Measurements from ENCODE around the gene NR5A1. TPM values are rescaled to one million over a fixed set of nuclear protein-coding genes. Genes with fewer than 3 reads are reported as not detected.

The NR5A1 gene
- total RNA-seq, 2 experiments from 2014 or later: not detected

DNA sequence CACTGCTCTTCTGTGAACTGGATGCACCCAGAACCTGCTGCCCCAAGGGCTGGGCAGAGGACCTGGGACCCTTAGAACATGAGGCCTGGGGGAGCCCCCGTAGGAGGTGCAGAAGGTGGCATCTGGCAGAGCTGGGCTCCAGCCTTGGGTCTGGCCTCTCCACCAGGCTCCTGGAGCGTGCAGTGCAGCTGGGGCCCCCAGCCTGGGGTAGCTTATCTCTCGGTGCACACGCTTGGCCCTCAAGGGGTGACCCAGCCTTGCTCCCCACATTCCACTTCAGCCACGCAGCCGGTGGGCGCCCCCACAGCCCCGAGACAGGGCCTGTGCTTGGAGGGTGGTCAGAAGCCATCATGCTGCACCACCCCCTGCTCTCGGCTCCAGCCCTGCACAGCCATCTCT is 5.6 kb upstream of the NR5A1 start:
- H3K4me3 Mint-ChIP-seq: no peak overlapping the region
- H3K27ac Mint-ChIP-seq: no peak overlapping the region
- ChIA-PET POLR2A (interaction anchor here (0.6 kb wide), 1 partner anchor 22 kb away, joined by 3 read pairs; no protein-coding TSS in a partner anchor), CTCF (no interaction called here)
- intact Hi-C loops (cut with micrococcal nuclease): no loop called here
- no peaks in the 10 kb centered on the region for H3K27me3 Mint-ChIP-seq
- TF ChIP-seq, protein P1, sequence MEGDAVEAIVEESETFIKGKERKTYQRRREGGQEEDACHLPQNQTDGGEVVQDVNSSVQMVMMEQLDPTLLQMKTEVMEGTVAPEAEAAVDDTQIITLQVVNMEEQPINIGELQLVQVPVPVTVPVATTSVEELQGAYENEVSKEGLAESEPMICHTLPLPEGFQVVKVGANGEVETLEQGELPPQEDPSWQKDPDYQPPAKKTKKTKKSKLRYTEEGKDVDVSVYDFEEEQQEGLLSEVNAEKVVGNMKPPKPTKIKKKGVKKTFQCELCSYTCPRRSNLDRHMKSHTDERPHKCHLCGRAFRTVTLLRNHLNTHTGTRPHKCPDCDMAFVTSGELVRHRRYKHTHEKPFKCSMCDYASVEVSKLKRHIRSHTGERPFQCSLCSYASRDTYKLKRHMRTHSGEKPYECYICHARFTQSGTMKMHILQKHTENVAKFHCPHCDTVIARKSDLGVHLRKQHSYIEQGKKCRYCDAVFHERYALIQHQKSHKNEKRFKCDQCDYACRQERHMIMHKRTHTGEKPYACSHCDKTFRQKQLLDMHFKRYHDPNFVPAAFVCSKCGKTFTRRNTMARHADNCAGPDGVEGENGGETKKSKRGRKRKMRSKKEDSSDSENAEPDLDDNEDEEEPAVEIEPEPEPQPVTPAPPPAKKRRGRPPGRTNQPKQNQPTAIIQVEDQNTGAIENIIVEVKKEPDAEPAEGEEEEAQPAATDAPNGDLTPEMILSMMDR (IDR thresholded peaks at IDR 0.05): no peak
- no peaks in the 10 kb centered on the region for H3K9me3 Mint-ChIP-seq
- no peaks in the 10 kb centered on the region for H3K4me1 Mint-ChIP-seq (ENCODE audit: low read depth)
- ATAC-seq (no peak), DNase-seq (no peak)
- H3K36me3 Mint-ChIP-seq (ENCODE audit: low read depth): no peaks in the 10 kb centered on the region

DNA sequence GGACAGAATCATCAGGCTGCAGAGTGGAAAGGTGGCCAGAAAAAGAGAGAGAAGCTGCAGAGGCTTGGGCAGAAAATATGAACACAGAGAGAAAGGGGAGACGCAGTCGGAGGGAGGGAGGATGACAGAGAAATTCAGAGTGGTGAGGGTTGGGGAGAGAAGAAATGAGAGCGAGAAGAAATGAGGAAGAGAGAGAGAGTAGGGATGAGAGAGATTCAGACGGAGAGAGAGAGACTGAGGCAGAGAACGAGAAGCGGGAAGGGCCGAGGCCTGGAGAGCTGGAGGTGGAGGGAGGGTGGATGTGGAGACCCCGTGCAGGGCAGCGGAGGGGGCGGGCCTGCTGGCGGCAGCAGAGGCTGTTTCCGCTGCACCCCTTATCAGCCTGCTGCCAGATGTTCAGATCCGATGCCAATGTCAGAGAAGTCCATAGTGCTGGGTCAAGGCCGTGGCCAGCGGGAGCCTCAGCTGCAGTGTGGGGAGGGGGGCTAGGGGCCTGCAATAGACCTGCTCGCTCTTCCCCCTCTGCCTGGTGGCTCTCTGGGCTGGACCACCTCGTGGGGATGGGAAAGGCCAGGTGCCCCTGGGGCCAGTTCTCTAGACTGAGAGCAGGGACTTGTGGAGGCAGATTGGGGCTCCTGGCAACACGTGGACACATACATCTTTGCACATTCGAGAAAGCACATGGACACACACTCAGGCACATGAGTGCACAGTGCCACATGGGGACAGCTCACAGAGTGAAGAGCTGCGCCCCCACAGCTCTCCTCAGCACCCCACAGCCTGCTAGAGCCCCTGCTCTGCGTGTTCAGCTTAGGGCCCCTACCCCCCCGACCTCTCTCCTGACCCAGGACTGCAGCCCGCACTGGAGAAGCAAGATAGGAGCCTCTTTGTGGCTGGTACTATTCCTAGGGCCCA is 4.9 kb upstream of the NR5A1 start:
- ChIA-PET CTCF (no interaction called here), POLR2A (interaction anchor here (0.6 kb wide), 1 partner anchor 22 kb away, joined by 3 read pairs; no protein-coding TSS in a partner anchor)
- no peaks in the 10 kb centered on the region for H3K9me3 Mint-ChIP-seq
- no peak overlapping the region for H3K27ac Mint-ChIP-seq
- intact Hi-C loops (cut with micrococcal nuclease): no loop called here
- H3K36me3 Mint-ChIP-seq (ENCODE audit: low read depth): no peaks in the 10 kb centered on the region
- TF ChIP-seq, protein P1 (IDR thresholded peaks at IDR 0.05): no peak
- H3K27me3 Mint-ChIP-seq: no peaks in the 10 kb centered on the region
- no peaks in the 10 kb centered on the region for H3K4me1 Mint-ChIP-seq (ENCODE audit: low read depth)
- DNase-seq (no peak), ATAC-seq (no peak)
- H3K4me3 Mint-ChIP-seq: no peak overlapping the region

DNA sequence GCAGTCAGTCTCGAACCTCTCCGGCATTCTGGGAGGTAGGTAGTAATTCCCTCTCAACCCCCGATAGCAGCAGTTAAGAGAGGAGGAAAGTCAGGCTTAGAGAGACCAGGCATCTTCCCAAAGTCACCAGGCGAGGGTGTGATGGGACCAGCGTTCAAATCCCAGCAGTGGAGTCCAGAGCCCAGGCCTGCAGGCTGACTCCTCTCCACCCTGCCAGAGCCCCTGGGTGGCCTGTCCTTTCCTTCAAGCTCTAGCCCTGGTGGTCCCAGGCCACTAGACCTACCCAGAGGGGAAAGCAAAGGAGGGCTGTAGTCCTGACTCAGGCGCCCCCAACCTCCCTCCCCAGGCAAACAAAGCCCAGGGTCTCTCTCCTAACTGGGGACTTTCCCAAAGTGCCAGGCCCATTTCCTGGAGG is 4.2 kb upstream of the NR5A1 start:
- Mint-ChIP-seq H3K27me3 (peaks cover 2% of the 10 kb centered on the region), H3K9me3 (no peaks in the 10 kb centered on the region), H3K36me3 (ENCODE audit: low read depth) (no peaks in the 10 kb centered on the region), H3K27ac (no peak overlapping the region), H3K4me3 (no peak overlapping the region), H3K4me1 (ENCODE audit: low read depth) (no peaks in the 10 kb centered on the region)
- TF ChIP-seq, protein P1 (IDR thresholded peaks at IDR 0.05): no peak
- no peak for DNase-seq
- ChIA-PET POLR2A (no interaction called here), CTCF (interaction anchor here (1.3 kb wide), 1 partner anchor 26 kb away, joined by 5 read pairs; no protein-coding TSS in a partner anchor)
- intact Hi-C loops (cut with micrococcal nuclease): no loop called here
- no peak for ATAC-seq

DNA sequence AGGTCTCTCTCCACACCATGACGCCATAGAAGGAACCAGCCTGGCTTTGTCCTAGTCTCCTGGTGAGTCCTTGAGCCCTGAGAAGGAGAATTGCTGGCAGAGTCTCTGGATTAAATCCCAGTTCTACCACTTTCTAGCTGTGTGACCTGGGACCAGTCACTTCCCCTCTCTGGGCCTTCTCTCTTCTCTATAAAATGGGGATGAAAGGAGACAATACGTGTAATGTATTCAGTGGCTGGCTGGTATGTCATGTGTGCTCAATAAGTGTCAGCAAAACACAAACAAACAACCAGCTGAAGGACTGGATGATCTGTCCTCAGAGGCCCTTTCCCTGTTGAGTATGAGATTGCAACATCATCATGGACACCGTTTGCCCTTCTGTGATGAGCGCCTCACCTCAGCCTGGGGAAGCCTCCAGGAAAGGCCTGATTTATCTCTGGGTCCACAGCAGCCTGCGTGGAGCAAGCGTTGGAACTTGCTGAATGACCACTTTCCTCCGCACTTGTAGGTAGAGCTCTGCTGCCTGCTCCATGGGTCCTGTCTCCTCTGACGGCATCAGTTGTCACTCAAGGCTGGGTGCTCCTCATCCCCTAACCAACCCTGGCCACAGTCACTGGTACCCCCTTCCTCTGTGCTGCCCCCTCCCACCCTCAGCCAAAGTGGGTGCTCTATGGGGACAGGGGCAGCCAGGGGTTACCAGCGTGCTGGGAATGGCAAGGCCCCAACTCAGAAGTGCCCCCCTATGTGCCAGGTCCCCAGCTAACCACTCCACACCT is 3.6 kb upstream of the NR5A1 start:
- Mint-ChIP-seq H3K4me3 (no peak overlapping the region), H3K36me3 (ENCODE audit: low read depth) (no peaks in the 10 kb centered on the region), H3K27ac (no peak overlapping the region), H3K9me3 (no peaks in the 10 kb centered on the region), H3K4me1 (ENCODE audit: low read depth) (no peaks in the 10 kb centered on the region), H3K27me3 (peaks cover 2% of the 10 kb centered on the region)
- CTCF ChIA-PET: interaction anchor here (1.3 kb wide), 1 partner anchor 26 kb away, joined by 5 read pairs; no protein-coding TSS in a partner anchor
- DNase-seq (no peak), ATAC-seq (no peak)
- TF ChIP-seq, protein P1 (IDR thresholded peaks at IDR 0.05): no peak
- intact Hi-C loops (cut with micrococcal nuclease): no loop called here
- POLR2A ChIA-PET: interaction anchor here (0.5 kb wide), 1 partner anchor 147 kb away, joined by 4 read pairs; no protein-coding TSS in a partner anchor
